ENCODE results near the gene XPR1.

GRCh38 chr1:180632326-180633056 is 669 bp downstream of the XPR1 start:
- TF ChIP-seq CTCF (IDR thresholded peaks at IDR 0.05; ENCODE audit: extremely low read depth in 1 of 2, insufficient read depth in 1 of 2, low read depth in 1 of 2, low read length in 2 of 2) (peak in 1 of 2 donors; percentile 23), POLR2A (IDR thresholded peaks at IDR 0.05; ENCODE audit: low read depth, low read length) (no peak), EZH2 (IDR thresholded peaks at IDR 0.05; ENCODE audit: borderline replicate concordance, low read depth, low read length, severe bottlenecking) (no peak), MYC (IDR thresholded peaks at IDR 0.05; ENCODE audit: low read depth, low read length) (no peak), JUN (IDR thresholded peaks at IDR 0.05; ENCODE audit: borderline replicate concordance, insufficient read depth, insufficient read length, low read depth) (no peak), POLR2AphosphoS5 (IDR thresholded peaks at IDR 0.05; ENCODE audit: insufficient read depth, low read depth, low read length) (no peak), GATA2 (IDR thresholded peaks at IDR 0.05; ENCODE audit: insufficient read depth, insufficient read length, low read depth, low read length) (no peak), FOS (IDR thresholded peaks at IDR 0.05; ENCODE audit: borderline replicate concordance, insufficient read depth, low read length) (no peak)
- TF ChIP-seq, protein P1, sequence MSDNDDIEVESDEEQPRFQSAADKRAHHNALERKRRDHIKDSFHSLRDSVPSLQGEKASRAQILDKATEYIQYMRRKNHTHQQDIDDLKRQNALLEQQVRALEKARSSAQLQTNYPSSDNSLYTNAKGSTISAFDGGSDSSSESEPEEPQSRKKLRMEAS (IDR thresholded peaks at IDR 0.05; ENCODE audit: insufficient read depth, insufficient read length): no peak

All from endothelial cell of umbilical vein (primary cell).